Measurements from ENCODE around the gene PNKP.

The PNKP gene

GRCh38 chr19:49847731-49848696, 19.4 kb downstream of the PNKP start:
- no peak for DNase-seq (ENCODE audit: low read depth in 2 of 2)

GRCh38 chr19:49846408-49846807, 21.0 kb downstream of the PNKP start:
- no peak for DNase-seq (ENCODE audit: low read depth in 2 of 2)

GRCh38 chr19:49845414-49845813, 22.0 kb downstream of the PNKP start:
- DNase-seq (ENCODE audit: low read depth in 2 of 2): no peak

- no peak for DNase-seq (ENCODE audit: low read depth in 2 of 2)
Observed at GRCh38 chr19:49844138-49845095, 23.0 kb downstream of the PNKP start.

GRCh38 chr19:49843265-49843664, 24.1 kb downstream of the PNKP start:
- DNase-seq (ENCODE audit: low read depth in 2 of 2): no peak

- DNase-seq (ENCODE audit: low read depth in 2 of 2): no peak
Observed at GRCh38 chr19:49840736-49841249, 26.6 kb downstream of the PNKP start.

- DNase-seq (ENCODE audit: low read depth in 2 of 2): no peak
Observed at GRCh38 chr19:49840321-49840720, 27.1 kb downstream of the PNKP start.

GRCh38 chr19:49839713-49840112, 27.7 kb downstream of the PNKP start:
- no peak for DNase-seq (ENCODE audit: low read depth in 2 of 2)

- DNase-seq (ENCODE audit: low read depth in 2 of 2): no peak
Observed at GRCh38 chr19:49838885-49839588, 28.3 kb downstream of the PNKP start.

- DNase-seq (ENCODE audit: low read depth in 2 of 2): no peak
Observed at GRCh38 chr19:49837425-49837824, 30.0 kb downstream of the PNKP start.

- DNase-seq (ENCODE audit: low read depth in 2 of 2): no peak
Observed at GRCh38 chr19:49837009-49837310, 30.4 kb downstream of the PNKP start.

GRCh38 chr19:49836176-49837008, 31.0 kb downstream of the PNKP start:
- no peak for DNase-seq (ENCODE audit: low read depth in 2 of 2)

GRCh38 chr19:49835562-49835961, 31.8 kb downstream of the PNKP start:
- DNase-seq (ENCODE audit: low read depth in 2 of 2): no peak

- no peak for DNase-seq (ENCODE audit: low read depth in 2 of 2)
Observed at GRCh38 chr19:49833599-49833998, 33.8 kb downstream of the PNKP start.

GRCh38 chr19:49832556-49832955, 34.8 kb downstream of the PNKP start:
- DNase-seq (ENCODE audit: low read depth in 2 of 2): no peak

- DNase-seq (ENCODE audit: low read depth in 2 of 2): no peak
Observed at GRCh38 chr19:49831592-49831991, 35.8 kb downstream of the PNKP start.

GRCh38 chr19:49830766-49831165, 36.6 kb downstream of the PNKP start:
- DNase-seq (ENCODE audit: low read depth in 2 of 2): no peak

GRCh38 chr19:49829721-49830120, 37.7 kb downstream of the PNKP start:
- no peak for DNase-seq (ENCODE audit: low read depth in 2 of 2)

- DNase-seq (ENCODE audit: low read depth in 2 of 2): no peak
Observed at GRCh38 chr19:49829200-49829599, 38.2 kb downstream of the PNKP start.

GRCh38 chr19:49827034-49827433, 40.3 kb downstream of the PNKP start:
- DNase-seq (ENCODE audit: low read depth in 2 of 2): no peak

GRCh38 chr19:49824662-49825061, 42.7 kb downstream of the PNKP start:
- DNase-seq (ENCODE audit: low read depth in 2 of 2): no peak
